Endothelial cell (in vitro differentiated cells): ENCODE measurements around the gene TCFL5. TPM values are rescaled to one million over a fixed set of nuclear protein-coding genes. Genes with fewer than 3 reads are reported as not detected.

Source experiments
- DNase-seq: peaks from one replicate; pipeline ENCODE4 v3.0.0; 2021; ENCODE audit warnings: low spot score
- H3K27ac Mint-ChIP-seq: one replicate; pipeline ENCODE4 v1.8.0; 2021; ENCODE audit warnings: mixed read lengths, inconsistent platforms; ENCODE audit not compliant: unreplicated experiment
- H3K27me3 Mint-ChIP-seq: one replicate; pipeline ENCODE4 v1.8.0; 2021; ENCODE audit warnings: mild to moderate bottlenecking, moderate library complexity, mixed read lengths, inconsistent platforms; ENCODE audit not compliant: unreplicated experiment
- H3K36me3 Mint-ChIP-seq: one replicate; pipeline ENCODE4 v1.8.0; 2021; ENCODE audit warnings: mild to moderate bottlenecking, low read depth, mixed read lengths, inconsistent platforms; ENCODE audit not compliant: unreplicated experiment
- H3K4me1 Mint-ChIP-seq: one replicate; pipeline ENCODE4 v1.8.0; 2021; ENCODE audit warnings: mild to moderate bottlenecking, mixed read lengths, inconsistent platforms; ENCODE audit not compliant: unreplicated experiment
- H3K4me3 Mint-ChIP-seq: one replicate; pipeline ENCODE4 v1.8.0; 2021; ENCODE audit warnings: mild to moderate bottlenecking, mixed read lengths, inconsistent platforms; ENCODE audit not compliant: unreplicated experiment
- H3K9me3 Mint-ChIP-seq: one replicate; pipeline ENCODE4 v1.8.0; 2021; ENCODE audit warnings: mixed read lengths, inconsistent platforms; ENCODE audit not compliant: unreplicated experiment
- CTCF ChIP-seq: fragments of 200-600 bp; sonication (generic); IDR thresholded peaks from one replicate; pipeline ENCODE4 v1.5.0; 2021; ENCODE audit warnings: antibody characterized with exemption; ENCODE audit not compliant: unreplicated experiment
- total RNA-seq: library from RNA; stranded (reverse); fragmentation: NEBNext Ultra II Directional; extraction: Animal tissue kit (Norgen Biotek cat#: 25700); gene quantifications from one replicate; pipeline ENCODE4 v1.2.1, GENCODE V29; 2021; ENCODE audit not compliant: unreplicated experiment

TCFL5 gene
- total RNA-seq, 1 donor from 2014 or later, result 30.9 TPM

DNA sequence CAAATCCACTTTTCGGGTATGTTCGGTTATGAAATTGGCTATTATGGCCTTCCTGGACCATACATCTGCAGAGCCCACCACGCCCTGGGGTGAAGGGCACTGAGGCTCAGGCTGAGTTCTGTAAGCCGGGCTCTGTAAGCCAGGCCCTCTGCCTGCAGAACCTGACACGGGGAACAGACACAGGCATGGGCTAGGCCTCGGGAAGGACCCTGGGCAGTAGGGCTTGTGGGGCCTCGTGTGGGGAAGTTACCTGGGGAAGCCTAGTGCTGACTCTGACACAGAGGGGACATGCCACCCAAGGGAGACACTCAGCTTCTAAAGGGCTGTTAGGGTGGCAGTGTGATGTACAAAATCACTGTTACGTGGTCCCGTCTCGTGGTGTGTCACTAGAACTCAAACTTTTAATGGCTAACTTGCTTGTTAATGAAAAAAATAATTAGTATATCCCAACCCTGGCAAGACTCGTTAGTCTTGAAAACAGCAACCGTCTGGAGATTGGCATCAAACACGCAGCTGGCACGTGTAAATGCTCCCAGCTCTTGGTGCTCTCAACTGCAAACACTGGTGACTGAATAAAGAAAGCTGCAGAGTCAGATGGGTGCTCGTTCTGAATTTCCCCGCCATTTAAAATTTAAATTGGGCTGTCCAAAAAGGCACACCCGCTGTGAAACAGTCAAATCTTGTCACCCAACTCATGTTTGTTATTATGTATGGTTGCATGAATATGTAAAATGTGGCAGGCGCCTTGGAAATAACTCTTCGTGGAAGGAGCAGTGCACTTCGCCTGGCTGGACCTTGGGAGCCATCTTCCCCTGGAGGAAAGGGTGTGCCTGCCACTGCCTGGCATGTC, 23.6 kb upstream of the TCFL5 start:
- no peak overlapping the region for H3K4me3 Mint-ChIP-seq
- H3K27me3 Mint-ChIP-seq, result peaks cover 3% of the 10 kb centered on the region
- DNase-seq, result no peak
- no peaks in the 10 kb centered on the region for H3K4me1 Mint-ChIP-seq
- no peak overlapping the region for H3K27ac Mint-ChIP-seq
- H3K9me3 Mint-ChIP-seq, result no peaks in the 10 kb centered on the region
- TF ChIP-seq CTCF, result no peak
- peaks cover 30% of the 10 kb centered on the region for H3K36me3 Mint-ChIP-seq

DNA sequence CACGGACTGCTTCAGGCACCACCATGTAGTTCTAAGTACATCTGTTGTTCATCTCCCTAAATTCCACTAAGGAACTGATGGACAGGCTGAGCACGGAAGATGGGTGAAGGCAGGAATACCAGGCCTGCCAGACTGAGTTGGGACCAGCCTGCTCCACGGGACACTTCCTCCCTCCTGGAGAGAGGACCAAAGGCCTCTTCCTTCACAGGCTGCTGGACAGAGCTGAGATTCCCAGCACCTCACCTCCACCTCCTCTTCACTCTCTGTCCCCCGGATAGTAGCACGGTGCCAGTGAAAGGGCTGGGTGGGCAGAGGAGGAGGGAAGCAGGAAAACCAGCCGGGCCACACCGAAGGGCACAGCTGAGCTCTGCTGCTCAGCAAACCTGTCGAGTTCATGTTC, 22.9 kb upstream of the TCFL5 start:
- H3K36me3 Mint-ChIP-seq, result peaks cover 27% of the 10 kb centered on the region
- H3K4me1 Mint-ChIP-seq, result no peaks in the 10 kb centered on the region
- H3K27me3 Mint-ChIP-seq, result peaks cover 3% of the 10 kb centered on the region
- H3K9me3 Mint-ChIP-seq, result no peaks in the 10 kb centered on the region
- H3K27ac Mint-ChIP-seq, result no peak overlapping the region
- no peak for TF ChIP-seq CTCF
- H3K4me3 Mint-ChIP-seq, result no peak overlapping the region
- no peak for DNase-seq

DNA sequence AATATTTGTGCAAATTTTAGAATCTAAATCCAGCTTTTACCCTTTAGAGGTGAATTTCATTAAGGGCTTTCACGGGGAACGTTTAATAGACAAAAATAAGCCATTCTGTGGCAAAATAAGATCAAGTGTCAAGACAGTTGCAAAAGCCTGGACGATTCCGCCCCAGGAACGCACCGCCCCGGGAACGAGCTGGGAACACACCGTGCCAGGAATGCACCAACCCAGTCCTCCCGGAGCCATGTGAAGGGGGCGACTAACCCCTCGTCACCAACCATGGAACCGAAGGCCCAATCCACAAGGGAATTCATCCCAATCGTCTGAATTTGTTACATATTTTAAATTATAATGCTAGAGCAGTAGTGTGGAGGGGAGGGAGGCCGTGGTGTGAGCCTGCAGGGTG, 20.8 kb upstream of the TCFL5 start:
- TF ChIP-seq CTCF, result no peak
- H3K36me3 Mint-ChIP-seq, result peaks cover 23% of the 10 kb centered on the region
- no peaks in the 10 kb centered on the region for H3K9me3 Mint-ChIP-seq
- peak overlapping the region; percentile 57 for H3K27ac Mint-ChIP-seq
- no peak overlapping the region for H3K4me3 Mint-ChIP-seq
- peaks cover 10% of the 10 kb centered on the region for H3K4me1 Mint-ChIP-seq
- no peaks in the 10 kb centered on the region for H3K27me3 Mint-ChIP-seq
- no peak for DNase-seq

DNA sequence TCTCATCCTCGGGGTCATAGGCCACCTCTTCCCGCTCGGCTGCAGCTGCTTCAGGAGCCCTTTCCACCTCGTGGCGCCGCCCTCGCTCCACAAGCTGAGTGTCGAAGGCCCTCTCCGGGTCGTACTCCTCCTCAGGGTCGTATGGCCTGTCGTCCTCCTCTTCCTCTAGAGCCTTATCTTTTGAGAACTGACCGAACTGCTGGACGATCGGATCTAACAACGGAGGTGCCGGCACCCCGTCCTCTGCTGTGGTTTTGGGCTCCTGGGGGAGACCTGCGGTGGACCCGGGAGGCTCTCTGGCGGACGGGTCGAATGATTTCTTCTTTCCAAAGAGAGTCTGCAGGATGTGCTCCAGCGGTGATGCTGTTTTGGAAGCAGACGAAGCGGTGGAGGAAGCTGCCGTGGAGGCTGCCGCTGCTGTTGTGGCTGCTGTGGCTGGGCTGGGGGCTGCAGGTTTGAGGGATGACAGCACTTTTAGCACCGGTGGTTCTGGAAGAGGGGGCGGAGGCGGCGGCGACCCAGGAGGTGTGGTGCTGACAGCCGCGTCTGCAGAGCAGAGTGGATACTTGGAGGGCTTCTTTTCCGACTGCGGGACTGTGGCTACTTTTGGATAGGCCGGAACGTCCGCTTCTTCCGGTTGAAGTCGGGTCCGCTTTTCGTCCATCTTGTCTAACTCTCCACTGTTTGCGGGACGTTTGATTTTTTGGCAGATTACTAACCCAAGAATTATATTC, 20.2 kb upstream of the TCFL5 start:
- Mint-ChIP-seq H3K4me3 (peak overlapping the region; percentile 57), H3K27ac (peak overlapping the region; percentile 57), H3K9me3 (no peaks in the 10 kb centered on the region), H3K36me3 (peaks cover 17% of the 10 kb centered on the region), H3K4me1 (peaks cover 11% of the 10 kb centered on the region), H3K27me3 (no peaks in the 10 kb centered on the region)
- DNase-seq, result no peak
- TF ChIP-seq CTCF, result no peak
